Measurements from ENCODE around the gene WDR81.
"Not testable (repeated sequence)": the region's sequence is repeated elsewhere in the genome, so short reads cannot be mapped to it uniquely, and the experiment has no call there.

The WDR81 gene

GRCh38 chr17:1759529-1759928, 35.0 kb downstream of the WDR81 start:
- H3K4me3 ChIP-seq (replicated peaks in 1 of 2; ENCODE audit: low read depth in 2 of 2, low read length in 2 of 2): no peak overlapping the region
- DNase-seq (ENCODE audit: low read depth in 2 of 2): no peak
- no peak for TF ChIP-seq CTCF (IDR thresholded peaks at IDR 0.05; ENCODE audit: low read depth, low read length)

- TF ChIP-seq CTCF (IDR thresholded peaks at IDR 0.05; ENCODE audit: low read depth, low read length): no peak
- DNase-seq (ENCODE audit: low read depth in 2 of 2): peak; percentile 24 to 72
- peak overlapping the region; percentile 59 to 76 for H3K4me3 ChIP-seq (replicated peaks in 1 of 2; ENCODE audit: low read depth in 2 of 2, low read length in 2 of 2)
These were observed 37.9 kb downstream of the WDR81 start for GRCh38 chr17:1762233-1762900.

GRCh38 chr17:1762901-1763898, 38.7 kb downstream of the WDR81 start:
- H3K4me3 ChIP-seq (replicated peaks in 1 of 2; ENCODE audit: low read depth in 2 of 2, low read length in 2 of 2): peak overlapping the region; percentile 59 to 76
- DNase-seq (ENCODE audit: low read depth in 2 of 2): peak; percentile 58 to 89
- no peak for TF ChIP-seq CTCF (IDR thresholded peaks at IDR 0.05; ENCODE audit: low read depth, low read length)

GRCh38 chr17:1764284-1764683, 39.8 kb downstream of the WDR81 start:
- no peak overlapping the region for H3K4me3 ChIP-seq (replicated peaks in 1 of 2; ENCODE audit: low read depth in 2 of 2, low read length in 2 of 2)
- peak; percentile 92 to 96 for DNase-seq (ENCODE audit: low read depth in 2 of 2)
- no peak for TF ChIP-seq CTCF (IDR thresholded peaks at IDR 0.05; ENCODE audit: low read depth, low read length)

- H3K4me3 ChIP-seq (replicated peaks in 1 of 2; ENCODE audit: low read depth in 2 of 2, low read length in 2 of 2); DNase-seq (ENCODE audit: low read depth in 2 of 2): not testable (repeated sequence)
These were observed 40.2 kb downstream of the WDR81 start for GRCh38 chr17:1764705-1765104.

GRCh38 chr17:1765576-1765975, 41.1 kb downstream of the WDR81 start:
- TF ChIP-seq CTCF (IDR thresholded peaks at IDR 0.05; ENCODE audit: low read depth, low read length): no peak
- no peak for DNase-seq (ENCODE audit: low read depth in 2 of 2)
- no peak overlapping the region for H3K4me3 ChIP-seq (replicated peaks in 1 of 2; ENCODE audit: low read depth in 2 of 2, low read length in 2 of 2)

All from cardiac fibroblast (primary cell).